ENCODE results near the gene NUDT8. TPM values are rescaled to one million over a fixed set of nuclear protein-coding genes. Genes with fewer than 3 reads are reported as not detected.
A peak's percentile ranks its signal among the peaks of the same experiment; 100 is the strongest.
"Not testable (repeated sequence)": the region's sequence is repeated elsewhere in the genome, so short reads cannot be mapped to it uniquely, and the experiment has no call there.

The NUDT8 gene
- total RNA-seq, 1 donor from 2014 or later = 0.62 TPM

- no peak for DNase-seq
Observed at GRCh38 chr11:67611704-67612587, 17.8 kb downstream of the NUDT8 start.

GRCh38 chr11:67611165-67611564 lies 18.6 kb downstream of the NUDT8 start:
- no peak for DNase-seq

- no peak for DNase-seq
Observed at GRCh38 chr11:67610302-67610868, 19.4 kb downstream of the NUDT8 start.

GRCh38 chr11:67609316-67609715 lies 20.4 kb downstream of the NUDT8 start:
- DNase-seq = no peak

- no peak for DNase-seq
Observed at GRCh38 chr11:67608486-67608885, 21.3 kb downstream of the NUDT8 start.

- DNase-seq = no peak
Observed at GRCh38 chr11:67607507-67607906, 22.2 kb downstream of the NUDT8 start.

- DNase-seq = peak; percentile 94
Observed at GRCh38 chr11:67606492-67607295, 23.0 kb downstream of the NUDT8 start, which contains the start of gene NDUFV1. NDUFV1 (plus strand) TSS chr11:67606936; CDS start chr11:67607005, 69 bp downstream.

GRCh38 chr11:67606093-67606491 lies 23.6 kb downstream of the NUDT8 start:
- DNase-seq = peak; percentile 63

GRCh38 chr11:67605231-67606011 lies 24.3 kb downstream of the NUDT8 start:
- no peak for DNase-seq

- no peak for DNase-seq
Observed at GRCh38 chr11:67604815-67605214, 24.9 kb downstream of the NUDT8 start.

GRCh38 chr11:67604119-67604518 lies 25.6 kb downstream of the NUDT8 start:
- not testable (repeated sequence) for DNase-seq

GRCh38 chr11:67601098-67601497 lies 28.6 kb downstream of the NUDT8 start:
- no peak for DNase-seq

GRCh38 chr11:67600324-67601029 lies 29.3 kb downstream of the NUDT8 start:
- DNase-seq = no peak

- no peak for DNase-seq
Observed at GRCh38 chr11:67599149-67599548, 30.6 kb downstream of the NUDT8 start.

- not testable (repeated sequence) for DNase-seq
Observed at GRCh38 chr11:67597963-67598362, 31.8 kb downstream of the NUDT8 start.

- DNase-seq = not testable (repeated sequence)
Observed at GRCh38 chr11:67597458-67597857, 32.3 kb downstream of the NUDT8 start.

- no peak for DNase-seq
Observed at GRCh38 chr11:67596753-67597300, 32.9 kb downstream of the NUDT8 start.

- no peak for DNase-seq
Observed at GRCh38 chr11:67594480-67594879, 35.3 kb downstream of the NUDT8 start.

GRCh38 chr11:67593565-67593905 lies 36.2 kb downstream of the NUDT8 start:
- no peak for DNase-seq

GRCh38 chr11:67592880-67593564 lies 36.7 kb downstream of the NUDT8 start:
- DNase-seq = no peak

Data from occipital lobe (tissue), 2 donors.